ENCODE results near the gene EPB41L4A.

DNA sequence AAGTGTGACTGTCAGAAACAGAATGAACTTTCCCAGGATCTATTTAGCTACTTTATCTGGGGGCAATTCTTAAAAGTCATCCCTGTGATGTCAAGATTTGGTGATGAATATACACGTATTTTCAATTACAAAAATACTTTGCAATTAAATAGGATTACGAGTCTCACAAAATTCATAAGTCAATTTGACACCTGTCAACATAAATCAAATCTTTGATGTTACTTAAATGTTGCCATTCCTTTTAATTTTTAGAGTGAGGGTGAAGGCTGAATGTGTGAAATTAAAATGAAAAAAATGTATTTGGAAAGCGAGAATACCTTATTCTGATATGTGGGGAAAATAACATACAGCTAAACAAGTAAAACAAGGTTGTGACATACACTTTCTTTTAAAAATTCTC is 202.9 kb downstream of the EPB41L4A start:
- TF ChIP-seq, protein P1, sequence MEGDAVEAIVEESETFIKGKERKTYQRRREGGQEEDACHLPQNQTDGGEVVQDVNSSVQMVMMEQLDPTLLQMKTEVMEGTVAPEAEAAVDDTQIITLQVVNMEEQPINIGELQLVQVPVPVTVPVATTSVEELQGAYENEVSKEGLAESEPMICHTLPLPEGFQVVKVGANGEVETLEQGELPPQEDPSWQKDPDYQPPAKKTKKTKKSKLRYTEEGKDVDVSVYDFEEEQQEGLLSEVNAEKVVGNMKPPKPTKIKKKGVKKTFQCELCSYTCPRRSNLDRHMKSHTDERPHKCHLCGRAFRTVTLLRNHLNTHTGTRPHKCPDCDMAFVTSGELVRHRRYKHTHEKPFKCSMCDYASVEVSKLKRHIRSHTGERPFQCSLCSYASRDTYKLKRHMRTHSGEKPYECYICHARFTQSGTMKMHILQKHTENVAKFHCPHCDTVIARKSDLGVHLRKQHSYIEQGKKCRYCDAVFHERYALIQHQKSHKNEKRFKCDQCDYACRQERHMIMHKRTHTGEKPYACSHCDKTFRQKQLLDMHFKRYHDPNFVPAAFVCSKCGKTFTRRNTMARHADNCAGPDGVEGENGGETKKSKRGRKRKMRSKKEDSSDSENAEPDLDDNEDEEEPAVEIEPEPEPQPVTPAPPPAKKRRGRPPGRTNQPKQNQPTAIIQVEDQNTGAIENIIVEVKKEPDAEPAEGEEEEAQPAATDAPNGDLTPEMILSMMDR (IDR thresholded peaks at IDR 0.05; ENCODE audit: insufficient read depth, low read length), result no peak
- TF ChIP-seq, protein P2, sequence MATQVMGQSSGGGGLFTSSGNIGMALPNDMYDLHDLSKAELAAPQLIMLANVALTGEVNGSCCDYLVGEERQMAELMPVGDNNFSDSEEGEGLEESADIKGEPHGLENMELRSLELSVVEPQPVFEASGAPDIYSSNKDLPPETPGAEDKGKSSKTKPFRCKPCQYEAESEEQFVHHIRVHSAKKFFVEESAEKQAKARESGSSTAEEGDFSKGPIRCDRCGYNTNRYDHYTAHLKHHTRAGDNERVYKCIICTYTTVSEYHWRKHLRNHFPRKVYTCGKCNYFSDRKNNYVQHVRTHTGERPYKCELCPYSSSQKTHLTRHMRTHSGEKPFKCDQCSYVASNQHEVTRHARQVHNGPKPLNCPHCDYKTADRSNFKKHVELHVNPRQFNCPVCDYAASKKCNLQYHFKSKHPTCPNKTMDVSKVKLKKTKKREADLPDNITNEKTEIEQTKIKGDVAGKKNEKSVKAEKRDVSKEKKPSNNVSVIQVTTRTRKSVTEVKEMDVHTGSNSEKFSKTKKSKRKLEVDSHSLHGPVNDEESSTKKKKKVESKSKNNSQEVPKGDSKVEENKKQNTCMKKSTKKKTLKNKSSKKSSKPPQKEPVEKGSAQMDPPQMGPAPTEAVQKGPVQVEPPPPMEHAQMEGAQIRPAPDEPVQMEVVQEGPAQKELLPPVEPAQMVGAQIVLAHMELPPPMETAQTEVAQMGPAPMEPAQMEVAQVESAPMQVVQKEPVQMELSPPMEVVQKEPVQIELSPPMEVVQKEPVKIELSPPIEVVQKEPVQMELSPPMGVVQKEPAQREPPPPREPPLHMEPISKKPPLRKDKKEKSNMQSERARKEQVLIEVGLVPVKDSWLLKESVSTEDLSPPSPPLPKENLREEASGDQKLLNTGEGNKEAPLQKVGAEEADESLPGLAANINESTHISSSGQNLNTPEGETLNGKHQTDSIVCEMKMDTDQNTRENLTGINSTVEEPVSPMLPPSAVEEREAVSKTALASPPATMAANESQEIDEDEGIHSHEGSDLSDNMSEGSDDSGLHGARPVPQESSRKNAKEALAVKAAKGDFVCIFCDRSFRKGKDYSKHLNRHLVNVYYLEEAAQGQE (IDR thresholded peaks at IDR 0.05; ENCODE audit: insufficient replicate concordance, low read depth), result no peak
- no peak for TF ChIP-seq POLR2AphosphoS5 (IDR thresholded peaks at IDR 0.05; ENCODE audit: low read depth)

All from HL-60 (cell line).